Memory B cell (primary cell): ENCODE data around the gene SPRED2.

Experiments
- ATAC-seq: fragments of 150-1000 bp; cut with Tn5 transposase; 2 replicates; pipeline ENCODE4 v1.10.0; 2021; ENCODE audit warnings: low read depth, mild to moderate bottlenecking, moderate library complexity
- DNase-seq, 2 donors: peaks; one replicate each; pipeline ENCODE4 v3.0.0; 2022; ENCODE audit warnings: low spot score in 2 of 2
- H3K27ac Mint-ChIP-seq: one replicate; pipeline ENCODE4 v1.8.0; 2022; ENCODE audit warnings: mild to moderate bottlenecking, moderate library complexity, mixed read lengths
- H3K27me3 Mint-ChIP-seq: one replicate; pipeline ENCODE4 v1.8.0; 2022; ENCODE audit warnings: mixed read lengths
- H3K36me3 Mint-ChIP-seq: one replicate; pipeline ENCODE4 v1.8.0; 2022; ENCODE audit warnings: mild to moderate bottlenecking, mixed read lengths
- H3K4me1 Mint-ChIP-seq: one replicate; pipeline ENCODE4 v1.8.0; 2022; ENCODE audit warnings: mixed read lengths
- H3K4me3 Mint-ChIP-seq: one replicate; pipeline ENCODE4 v1.8.0; 2022; ENCODE audit warnings: mild to moderate bottlenecking, moderate library complexity, mixed read lengths
- H3K9me3 Mint-ChIP-seq: one replicate; pipeline ENCODE4 v1.8.0; 2022; ENCODE audit warnings: mixed read lengths

The SPRED2 gene

GRCh38 chr2:65311049-65311448, 121.3 kb downstream of the SPRED2 start:
- H3K36me3 Mint-ChIP-seq, result peaks cover 4% of the 10 kb centered on the region
- no peaks in the 10 kb centered on the region for H3K9me3 Mint-ChIP-seq

GRCh38 chr2:65309699-65310098, 122.7 kb downstream of the SPRED2 start:
- ATAC-seq, result no peak
- Mint-ChIP-seq H3K4me3 (no peak overlapping the region), H3K27ac (no peak overlapping the region), H3K36me3 (peaks cover 4% of the 10 kb centered on the region), H3K9me3 (no peaks in the 10 kb centered on the region), H3K27me3 (peaks cover 10% of the 10 kb centered on the region), H3K4me1 (no peaks in the 10 kb centered on the region)
- no peak for DNase-seq

More at GRCh38 chr2:65311049-65311448, 121.3 kb downstream of the SPRED2 start:
- Mint-ChIP-seq H3K27ac (no peak overlapping the region), H3K4me3 (no peak overlapping the region), H3K27me3 (peaks cover 9% of the 10 kb centered on the region), H3K4me1 (no peaks in the 10 kb centered on the region)
- DNase-seq (no peak), ATAC-seq (no peak)

- no peak for DNase-seq
- Mint-ChIP-seq H3K27me3 (peaks cover 16% of the 10 kb centered on the region), H3K4me3 (no peak overlapping the region), H3K4me1 (peaks cover 12% of the 10 kb centered on the region), H3K9me3 (no peaks in the 10 kb centered on the region), H3K36me3 (no peaks in the 10 kb centered on the region), H3K27ac (no peak overlapping the region)
- ATAC-seq, result no peak
These were observed 126.5 kb downstream of the SPRED2 start for GRCh38 chr2:65305934-65306333.

- DNase-seq (no peak), ATAC-seq (peak; percentile 73)
- peaks cover 16% of the 10 kb centered on the region for H3K27me3 Mint-ChIP-seq
- peaks cover 22% of the 10 kb centered on the region for H3K4me1 Mint-ChIP-seq
- H3K9me3 Mint-ChIP-seq, result no peaks in the 10 kb centered on the region
- H3K36me3 Mint-ChIP-seq, result no peaks in the 10 kb centered on the region
- H3K4me3 Mint-ChIP-seq, result peak overlapping the region; percentile 61
- H3K27ac Mint-ChIP-seq, result no peak overlapping the region
These were observed 131.4 kb downstream of the SPRED2 start for GRCh38 chr2:65300761-65301711.

- Mint-ChIP-seq H3K9me3 (no peaks in the 10 kb centered on the region), H3K27me3 (peaks cover 17% of the 10 kb centered on the region), H3K4me3 (peak overlapping the region; percentile 11), H3K36me3 (no peaks in the 10 kb centered on the region), H3K27ac (no peak overlapping the region), H3K4me1 (peaks cover 22% of the 10 kb centered on the region)
- ATAC-seq, result no peak
- no peak for DNase-seq
These were observed 132.2 kb downstream of the SPRED2 start for GRCh38 chr2:65300134-65300760.

GRCh38 chr2:65299246-65299645, 133.2 kb downstream of the SPRED2 start:
- DNase-seq, result no peak
- Mint-ChIP-seq H3K27me3 (peaks cover 21% of the 10 kb centered on the region), H3K9me3 (no peaks in the 10 kb centered on the region), H3K4me1 (peaks cover 22% of the 10 kb centered on the region), H3K36me3 (no peaks in the 10 kb centered on the region), H3K4me3 (no peak overlapping the region), H3K27ac (no peak overlapping the region)
- ATAC-seq, result no peak

GRCh38 chr2:65298089-65298488, 134.3 kb downstream of the SPRED2 start:
- Mint-ChIP-seq H3K36me3 (no peaks in the 10 kb centered on the region), H3K4me1 (peaks cover 22% of the 10 kb centered on the region), H3K27ac (no peak overlapping the region), H3K4me3 (no peak overlapping the region), H3K9me3 (no peaks in the 10 kb centered on the region), H3K27me3 (peaks cover 21% of the 10 kb centered on the region)
- no peak for ATAC-seq
- DNase-seq, result no peak

GRCh38 chr2:65297544-65297943, 134.9 kb downstream of the SPRED2 start:
- peaks cover 22% of the 10 kb centered on the region for H3K4me1 Mint-ChIP-seq
- peaks cover 18% of the 10 kb centered on the region for H3K27me3 Mint-ChIP-seq
- no peaks in the 10 kb centered on the region for H3K9me3 Mint-ChIP-seq
- no peak overlapping the region for H3K27ac Mint-ChIP-seq
- no peak for ATAC-seq
- no peak for DNase-seq
- H3K36me3 Mint-ChIP-seq, result no peaks in the 10 kb centered on the region
- no peak overlapping the region for H3K4me3 Mint-ChIP-seq

GRCh38 chr2:65296971-65297370, 135.4 kb downstream of the SPRED2 start:
- ATAC-seq (no peak), DNase-seq (no peak)
- Mint-ChIP-seq H3K27ac (no peak overlapping the region), H3K36me3 (no peaks in the 10 kb centered on the region), H3K27me3 (peaks cover 16% of the 10 kb centered on the region), H3K4me1 (peaks cover 18% of the 10 kb centered on the region), H3K4me3 (no peak overlapping the region), H3K9me3 (no peaks in the 10 kb centered on the region)

- Mint-ChIP-seq H3K4me3 (no peak overlapping the region), H3K9me3 (no peaks in the 10 kb centered on the region), H3K27me3 (peaks cover 14% of the 10 kb centered on the region), H3K36me3 (no peaks in the 10 kb centered on the region), H3K4me1 (peaks cover 4% of the 10 kb centered on the region), H3K27ac (no peak overlapping the region)
- ATAC-seq (no peak), DNase-seq (no peak)
These were observed 137.7 kb downstream of the SPRED2 start for GRCh38 chr2:65294701-65295100.

- H3K9me3 Mint-ChIP-seq, result no peaks in the 10 kb centered on the region
- no peak overlapping the region for H3K4me3 Mint-ChIP-seq
- DNase-seq (no peak), ATAC-seq (no peak)
- no peaks in the 10 kb centered on the region for H3K36me3 Mint-ChIP-seq
- peaks cover 14% of the 10 kb centered on the region for H3K27me3 Mint-ChIP-seq
- H3K27ac Mint-ChIP-seq, result no peak overlapping the region
- H3K4me1 Mint-ChIP-seq, result peaks cover 4% of the 10 kb centered on the region
These were observed 138.3 kb downstream of the SPRED2 start for GRCh38 chr2:65294136-65294535.

- no peak overlapping the region for H3K4me3 Mint-ChIP-seq
- H3K27ac Mint-ChIP-seq, result no peak overlapping the region
- DNase-seq (no peak), ATAC-seq (no peak)
- H3K27me3 Mint-ChIP-seq, result peaks cover 14% of the 10 kb centered on the region
- no peaks in the 10 kb centered on the region for H3K9me3 Mint-ChIP-seq
- no peaks in the 10 kb centered on the region for H3K36me3 Mint-ChIP-seq
- peaks cover 4% of the 10 kb centered on the region for H3K4me1 Mint-ChIP-seq
These were observed 139.0 kb downstream of the SPRED2 start for GRCh38 chr2:65293376-65293775.

- H3K9me3 Mint-ChIP-seq, result no peaks in the 10 kb centered on the region
- H3K27me3 Mint-ChIP-seq, result peaks cover 13% of the 10 kb centered on the region
- ATAC-seq (no peak), DNase-seq (no peak)
- H3K36me3 Mint-ChIP-seq, result no peaks in the 10 kb centered on the region
- H3K27ac Mint-ChIP-seq, result no peak overlapping the region
- no peak overlapping the region for H3K4me3 Mint-ChIP-seq
- H3K4me1 Mint-ChIP-seq, result peaks cover 4% of the 10 kb centered on the region
These were observed 139.9 kb downstream of the SPRED2 start for GRCh38 chr2:65292461-65293011.

- no peaks in the 10 kb centered on the region for H3K36me3 Mint-ChIP-seq
- no peaks in the 10 kb centered on the region for H3K9me3 Mint-ChIP-seq
- H3K27me3 Mint-ChIP-seq, result peaks cover 12% of the 10 kb centered on the region
- ATAC-seq (no peak), DNase-seq (no peak)
- H3K27ac Mint-ChIP-seq, result no peak overlapping the region
- peaks cover 3% of the 10 kb centered on the region for H3K4me1 Mint-ChIP-seq
- H3K4me3 Mint-ChIP-seq, result no peak overlapping the region
These were observed 140.3 kb downstream of the SPRED2 start for GRCh38 chr2:65292106-65292400.
